GM19467 (cell line): Measurements from ENCODE around the gene OR11H1.
"Not testable (repeated sequence)": the region's sequence is repeated elsewhere in the genome, so short reads cannot be mapped to it uniquely, and the experiment has no call there.

Source experiments
- ATAC-seq: cut with Tn5 transposase; IDR thresholded peaks from one replicate; pipeline ENCODE4 v1.9.1; 2021; ENCODE audit warnings: mild to moderate bottlenecking, moderate library complexity; ENCODE audit not compliant: unreplicated experiment

The OR11H1 gene, protein sequence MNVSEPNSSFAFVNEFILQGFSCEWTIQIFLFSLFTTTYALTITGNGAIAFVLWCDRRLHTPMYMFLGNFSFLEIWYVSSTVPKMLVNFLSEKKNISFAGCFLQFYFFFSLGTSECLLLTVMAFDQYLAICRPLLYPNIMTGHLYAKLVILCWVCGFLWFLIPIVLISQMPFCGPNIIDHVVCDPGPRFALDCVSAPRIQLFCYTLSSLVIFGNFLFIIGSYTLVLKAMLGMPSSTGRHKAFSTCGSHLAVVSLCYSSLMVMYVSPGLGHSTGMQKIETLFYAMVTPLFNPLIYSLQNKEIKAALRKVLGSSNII

DNA sequence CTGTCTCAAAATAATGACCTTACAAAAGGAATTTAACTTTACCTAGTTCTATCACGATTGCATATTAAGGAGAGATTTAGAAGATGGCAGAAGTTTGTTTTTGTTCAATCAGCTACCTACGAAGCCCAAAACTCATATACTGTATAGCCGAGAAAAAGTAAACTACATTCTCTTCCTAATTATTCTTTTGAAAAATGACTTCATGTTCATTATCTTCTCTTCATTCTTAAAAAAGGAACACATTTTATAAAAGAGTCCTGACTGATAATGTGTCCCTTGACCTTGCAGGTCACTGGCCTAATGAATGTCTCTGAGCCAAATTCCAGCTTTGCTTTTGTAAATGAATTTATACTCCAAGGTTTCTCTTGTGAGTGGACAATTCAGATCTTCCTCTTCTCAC lies at the start of gene OR11H1:
Gene OR11H1, plus strand, starts transcription at position 301 of the 400 bp plus-strand sequence. Its CDS starts 0 bp downstream, at position 301.
- not testable (repeated sequence) for ATAC-seq

DNA sequence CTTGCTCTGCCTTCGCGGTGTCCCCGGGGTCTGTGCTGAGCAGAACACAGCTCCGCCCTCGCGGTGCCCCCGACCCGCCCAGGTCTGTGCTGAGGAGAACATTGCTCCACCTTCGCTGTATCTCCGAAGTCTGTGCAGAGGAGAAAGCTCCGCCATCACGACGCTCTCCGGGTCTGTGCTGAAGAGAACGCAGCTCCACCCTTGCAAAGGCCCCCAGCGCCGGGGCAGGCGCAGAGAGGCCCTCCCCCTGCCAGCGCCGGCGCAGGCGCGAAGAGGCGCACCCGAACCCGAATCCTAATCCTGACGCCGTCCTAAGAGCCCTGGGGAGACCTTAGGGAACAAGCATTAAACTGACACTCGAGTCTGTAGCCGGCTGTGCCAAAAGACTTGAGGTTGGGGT lies 18.0 kb upstream of the OR11H1 start:
- ATAC-seq, result not testable (repeated sequence)

DNA sequence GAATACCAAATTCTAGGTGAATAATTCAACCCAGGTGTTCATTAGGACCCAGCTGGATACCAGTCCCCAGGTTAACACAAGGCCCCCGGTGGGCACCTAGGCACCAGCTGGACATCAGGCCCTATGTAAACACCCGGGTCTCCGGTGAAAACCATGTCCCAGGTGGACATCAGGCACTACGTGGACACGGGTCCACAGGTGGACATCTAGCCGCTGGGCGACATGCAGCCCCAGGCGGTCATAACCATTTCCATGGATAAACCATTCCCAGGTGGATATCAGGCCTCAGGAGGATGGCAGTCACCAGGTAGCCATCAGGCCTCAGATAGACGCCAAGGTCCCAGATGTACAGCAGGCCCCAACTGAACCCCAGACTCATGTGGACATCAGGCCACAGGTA lies 12.1 kb upstream of the OR11H1 start:
- not testable (repeated sequence) for ATAC-seq

DNA sequence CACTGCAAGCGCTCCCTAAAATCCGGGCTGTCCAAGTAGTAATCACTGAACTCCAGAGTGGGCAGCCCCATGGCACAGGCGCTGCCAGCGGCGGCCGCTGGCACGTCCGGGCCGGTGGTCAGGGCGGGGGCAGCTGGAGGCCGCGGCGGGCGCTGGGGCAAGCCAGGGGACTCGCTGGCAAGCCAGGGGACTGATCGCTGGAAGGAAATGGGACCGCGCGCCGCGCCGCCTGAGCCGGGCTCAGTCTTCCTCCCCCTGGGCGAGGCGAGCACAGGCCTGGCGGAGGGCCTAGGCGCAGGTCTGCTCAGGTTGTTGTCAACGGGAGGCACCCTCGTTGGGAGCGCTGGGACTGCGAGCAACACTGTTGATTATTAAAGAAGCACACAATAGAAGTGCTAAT lies 25.8 kb downstream of the OR11H1 start:
- ATAC-seq, result not testable (repeated sequence)

DNA sequence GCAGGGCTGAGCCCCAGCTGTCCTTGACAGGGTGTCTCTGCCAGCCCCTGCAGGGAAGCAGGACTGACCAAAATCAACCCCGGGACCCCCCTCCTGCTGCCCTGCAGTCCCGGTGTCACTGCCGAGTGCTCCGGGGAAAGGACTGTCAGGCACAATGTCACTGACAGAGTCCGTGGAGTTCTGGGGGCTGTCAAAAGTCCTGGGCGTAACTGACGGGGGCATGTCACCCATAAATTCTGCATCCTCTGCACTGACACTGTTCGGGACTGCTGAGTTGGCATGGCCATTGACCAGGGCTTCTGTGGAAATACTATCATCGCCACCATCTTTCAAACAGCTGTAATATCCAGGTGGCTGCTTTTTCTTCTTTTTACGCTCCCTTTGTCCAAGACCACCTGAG lies 35.5 kb downstream of the OR11H1 start:
- ATAC-seq, result not testable (repeated sequence)

DNA sequence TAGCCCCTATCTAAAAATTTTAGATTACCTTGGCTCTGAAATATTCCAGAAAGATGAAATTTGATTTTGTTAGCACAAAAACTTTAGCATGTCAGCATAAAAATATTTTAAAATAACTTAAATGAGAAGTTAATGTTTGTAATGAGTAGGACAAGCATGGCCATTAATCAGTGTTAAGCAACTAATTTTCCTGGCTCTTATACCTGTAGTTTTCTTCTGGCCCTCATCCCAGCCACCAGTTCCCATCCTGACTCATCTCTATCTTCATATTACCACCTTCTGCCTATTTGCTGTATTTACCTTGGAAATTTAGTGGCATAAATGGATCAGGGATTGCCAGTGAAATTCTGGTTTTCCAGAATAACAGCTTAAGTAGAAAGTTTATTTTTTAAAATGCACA lies 37.1 kb downstream of the OR11H1 start:
- not testable (repeated sequence) for ATAC-seq
